Right ventricle myocardium superior (tissue), 1 donor: ENCODE data around the gene LTBP1. TPM values are rescaled to one million over a fixed set of nuclear protein-coding genes. Genes with fewer than 3 reads are reported as not detected.
"Not testable (repeated sequence)": the region's sequence is repeated elsewhere in the genome, so short reads cannot be mapped to it uniquely, and the experiment has no call there.

Experiments used
- ATAC-seq: fragments of 200-7000 bp; cut with Tn5 transposase; one replicate; pipeline ENCODE4 v1.9.1; 2020; ENCODE audit warnings: mild to moderate bottlenecking; ENCODE audit not compliant: poor library complexity
- DNase-seq: peaks from one replicate; pipeline ENCODE4 v3.0.0-alpha.2; 2020
- intact Hi-C: fragments of 100-400 bp; cut with DNase I; formaldehyde crosslinking; loops from one replicate; pipeline ENCODE4 v1.11.2; 2022
- total RNA-seq: library from RNA; stranded (reverse); fragmentation: NEBNext Ultra II Directional; extraction: Animal tissue kit (Norgen Biotek cat#: 25700); gene quantifications from one replicate; pipeline ENCODE4 v1.2.1, GENCODE V29; 2021
- donor health status: DM: no; HTN: yes; CAD: no; lungs with severe emphysema.

The LTBP1 gene
- total RNA-seq, 1 donor from 2014 or later, result 79.9 TPM

DNA sequence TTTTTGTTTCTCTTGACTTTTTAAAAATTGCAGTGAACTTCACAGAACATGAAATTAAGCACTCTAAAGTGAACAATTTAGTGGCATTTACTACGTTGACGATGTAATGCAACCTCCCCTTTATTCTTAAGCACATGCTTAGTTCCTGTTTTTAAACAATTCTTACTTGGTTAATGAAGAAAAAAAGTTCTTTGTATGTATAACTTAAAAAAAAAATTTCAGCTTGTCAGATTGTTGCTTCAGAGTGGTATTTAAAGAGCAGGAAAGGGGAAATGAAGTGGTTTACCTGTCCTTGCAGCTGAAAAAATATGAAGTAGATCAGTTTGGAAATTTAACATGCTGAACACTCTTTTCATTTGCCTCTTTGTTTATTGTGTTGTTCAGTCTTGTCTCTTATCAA lies 434.0 kb downstream of the LTBP1 start:
- no peak for DNase-seq
- intact Hi-C loops, result no loop called here
- no peak for ATAC-seq

DNA sequence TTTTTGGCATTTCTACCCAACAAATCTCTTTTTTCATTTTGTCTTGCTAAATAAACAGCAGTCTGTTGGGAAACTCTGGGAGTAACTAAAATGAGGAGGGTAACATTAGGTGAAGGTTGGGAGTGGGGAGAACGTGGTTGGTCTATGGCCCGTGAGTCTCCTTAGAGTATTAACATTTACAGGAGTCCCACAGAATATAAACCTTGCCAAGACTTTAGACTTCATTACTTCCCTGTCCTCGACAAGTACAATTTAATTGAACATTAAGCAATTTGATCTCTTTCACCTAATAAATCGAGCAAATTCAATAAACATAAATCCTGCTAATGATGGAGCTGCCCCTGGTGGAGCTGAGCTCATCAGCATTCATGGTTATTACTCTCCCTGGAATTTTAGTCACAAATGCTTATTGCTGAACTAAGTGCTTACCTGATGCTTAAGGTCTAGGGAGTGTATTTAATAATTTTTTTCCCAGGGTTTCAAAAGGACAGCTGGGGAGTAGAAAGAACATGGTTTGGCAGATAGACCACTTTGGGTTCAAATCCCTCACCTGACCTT lies 434.6 kb downstream of the LTBP1 start:
- DNase-seq (no peak), ATAC-seq (no peak)
- intact Hi-C loops, result no loop called here

DNA sequence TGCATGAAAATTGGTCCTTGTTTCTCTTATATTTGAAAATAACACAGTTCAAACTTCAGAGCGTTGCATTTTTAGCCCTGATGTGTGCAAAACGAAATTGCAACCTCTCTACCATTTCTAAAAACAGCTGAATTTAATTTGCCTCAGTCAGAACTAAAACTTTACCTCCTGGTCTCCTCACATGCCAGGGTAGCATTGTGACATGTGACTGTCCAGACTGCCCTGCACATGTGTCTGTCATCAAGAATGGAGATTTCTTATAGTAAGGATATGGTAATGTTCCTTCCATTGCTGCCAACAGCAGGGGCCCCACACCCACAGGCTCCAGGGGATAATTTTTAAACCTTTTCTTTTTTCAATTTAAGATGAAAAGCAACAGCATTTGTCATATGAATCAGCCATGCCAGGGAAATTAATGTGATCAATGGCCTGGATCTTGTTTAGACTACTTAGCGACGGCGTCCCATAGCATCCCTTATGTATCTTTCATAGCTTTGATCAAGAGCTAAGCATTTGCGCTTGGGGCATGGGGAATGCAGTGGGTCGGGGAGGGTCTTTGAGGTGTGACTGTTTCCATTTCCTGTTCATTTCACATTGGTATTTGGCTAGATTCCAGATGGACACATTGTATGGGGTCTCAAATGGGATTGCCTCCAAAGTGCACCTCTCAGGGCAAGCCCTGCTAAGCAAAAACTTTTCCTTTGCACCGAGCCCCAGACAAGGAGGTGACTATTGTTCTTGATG lies 437.3 kb downstream of the LTBP1 start:
- intact Hi-C loops, result no loop called here
- ATAC-seq, result no peak

DNA sequence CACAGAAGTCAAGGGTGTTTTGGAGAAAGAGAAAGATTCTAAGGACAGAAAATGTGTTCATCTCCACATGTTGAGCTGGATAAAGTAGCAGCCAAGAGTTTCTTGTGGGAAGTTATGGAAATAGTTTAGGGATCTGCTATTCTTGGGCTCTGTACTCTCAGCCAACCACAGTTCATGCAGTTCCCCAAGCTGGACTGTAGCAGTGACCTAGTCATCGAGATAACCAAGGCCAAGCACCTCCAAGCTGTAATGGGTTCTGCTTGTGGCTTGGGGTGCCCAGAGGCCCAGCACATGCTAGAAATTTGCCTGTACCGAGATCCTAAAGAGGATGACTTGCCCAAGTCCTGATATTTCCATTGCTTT lies 437.8 kb downstream of the LTBP1 start:
- DNase-seq (no peak), ATAC-seq (no peak)
- intact Hi-C loops, result no loop called here

More for the DNA sequence above, 437.3 kb downstream of the LTBP1 start:
- DNase-seq, result no peak

DNA sequence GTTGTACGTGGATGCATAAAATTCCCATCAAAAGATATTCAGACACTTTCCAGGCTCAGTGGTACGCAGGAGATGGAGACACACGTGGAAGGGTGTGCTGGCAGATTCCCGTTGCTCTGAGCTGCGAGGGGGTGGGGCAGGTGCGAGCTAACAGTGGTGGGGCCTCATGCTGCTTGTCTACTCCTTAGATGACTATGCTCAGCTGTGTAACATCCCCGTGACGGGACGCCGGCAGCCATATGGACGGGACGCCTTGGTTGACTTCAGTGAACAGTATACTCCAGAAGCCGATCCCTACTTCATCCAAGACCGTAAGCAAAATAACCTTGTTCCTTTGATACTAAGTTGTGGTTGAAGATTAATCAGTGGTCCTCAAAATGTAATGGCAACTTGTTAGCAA lies 442.2 kb downstream of the LTBP1 start:
- intact Hi-C loops, result no loop called here
- no peak for DNase-seq
- ATAC-seq, result no peak

DNA sequence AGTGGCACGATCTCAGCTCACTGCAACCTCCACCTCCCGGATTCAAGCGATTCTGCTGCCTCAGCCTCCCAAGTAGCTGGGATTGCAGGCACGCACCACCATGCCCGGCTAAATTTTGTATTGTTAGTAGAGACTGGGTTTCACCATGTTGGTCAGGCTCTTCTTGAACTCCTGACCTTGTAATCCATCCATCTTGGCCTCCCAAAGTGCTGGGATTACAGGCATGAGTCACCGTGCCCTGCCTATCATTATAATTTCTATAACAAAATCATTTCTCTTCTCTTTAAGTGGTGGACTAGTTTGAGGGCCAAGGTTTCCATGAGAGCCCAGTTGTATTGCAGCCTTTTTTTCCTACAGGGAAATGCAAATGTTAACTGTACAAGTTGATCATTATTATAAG lies 442.9 kb downstream of the LTBP1 start:
- DNase-seq, intact Hi-C loops, ATAC-seq: not testable (repeated sequence)

DNA sequence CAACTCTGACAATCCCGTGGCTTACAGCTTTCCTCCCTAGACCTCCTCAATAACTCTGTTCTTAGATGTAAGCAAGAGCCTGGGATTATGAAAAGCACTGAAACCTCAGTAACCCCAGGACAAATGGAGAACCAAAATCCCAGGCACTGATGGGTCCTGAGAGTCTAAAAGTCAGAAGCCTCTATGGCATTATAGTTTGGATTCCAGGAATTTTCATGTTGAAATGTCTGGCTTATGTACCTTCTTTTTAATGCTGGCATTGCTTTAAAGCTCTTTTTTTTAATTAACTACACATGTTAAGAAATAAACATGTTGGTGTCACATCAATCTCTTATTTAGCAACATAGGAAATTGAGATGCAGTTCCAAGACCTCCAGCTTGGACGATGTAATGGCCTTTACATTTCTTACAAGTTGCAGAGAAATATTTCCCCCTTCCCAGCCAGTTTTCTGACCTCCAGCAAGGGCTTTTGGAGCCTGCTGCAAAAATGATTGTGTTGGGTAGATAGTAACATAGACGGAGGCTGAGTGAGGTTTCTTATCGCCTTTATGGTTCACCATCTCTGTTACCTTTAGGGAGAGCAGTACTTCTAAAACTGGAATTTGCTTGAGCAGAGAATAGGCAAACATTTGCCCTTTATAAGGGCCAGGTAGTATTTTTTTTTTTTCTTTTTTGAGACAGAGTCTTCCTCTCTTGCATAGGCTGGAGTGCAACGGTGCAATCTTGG lies 444.9 kb downstream of the LTBP1 start:
- intact Hi-C loops, result no loop called here

DNA sequence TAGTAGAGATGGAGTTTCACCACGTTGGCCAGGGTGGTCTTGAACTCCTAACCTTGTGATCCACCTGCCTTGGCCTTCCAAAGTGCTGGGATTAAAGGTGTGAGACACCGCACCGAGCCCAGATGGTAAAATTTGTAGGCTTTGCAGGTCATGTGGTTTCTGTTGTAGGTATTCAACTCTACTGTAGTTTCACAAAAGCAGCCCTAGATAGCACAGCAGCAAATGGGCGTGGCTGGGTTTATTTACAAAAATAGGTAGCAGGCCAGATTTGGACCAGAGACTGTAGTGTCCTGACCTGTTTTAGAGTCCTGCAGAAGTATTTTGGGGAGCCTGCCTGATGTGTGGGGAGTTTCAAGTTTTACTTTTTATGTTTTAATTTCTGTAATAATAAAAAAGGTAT lies 445.6 kb downstream of the LTBP1 start:
- ATAC-seq, result no peak
- no peak for DNase-seq
- intact Hi-C loops, result no loop called here

More for the DNA sequence above, 444.9 kb downstream of the LTBP1 start:
- DNase-seq, result no peak
- peak; percentile 45 for ATAC-seq

DNA sequence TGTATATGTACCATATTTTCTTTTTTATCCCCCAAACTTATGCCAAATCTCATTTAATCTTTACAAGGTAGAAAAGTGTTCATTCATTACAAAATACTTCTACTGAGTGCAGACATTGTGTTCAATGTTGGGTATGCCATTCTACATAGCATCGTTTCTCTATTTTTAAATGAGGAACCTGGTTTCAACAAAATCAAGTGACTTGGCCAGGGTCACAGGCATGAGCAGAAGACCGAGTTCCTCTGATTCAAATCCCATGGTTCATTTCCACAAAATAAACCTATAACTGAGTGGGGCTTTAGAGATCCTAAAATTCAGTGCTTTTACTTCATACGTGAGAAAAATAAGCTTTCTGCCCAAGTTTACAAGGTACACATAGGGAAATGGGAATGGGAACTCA lies 448.3 kb downstream of the LTBP1 start:
- no peak for ATAC-seq
- intact Hi-C loops, result no loop called here

DNA sequence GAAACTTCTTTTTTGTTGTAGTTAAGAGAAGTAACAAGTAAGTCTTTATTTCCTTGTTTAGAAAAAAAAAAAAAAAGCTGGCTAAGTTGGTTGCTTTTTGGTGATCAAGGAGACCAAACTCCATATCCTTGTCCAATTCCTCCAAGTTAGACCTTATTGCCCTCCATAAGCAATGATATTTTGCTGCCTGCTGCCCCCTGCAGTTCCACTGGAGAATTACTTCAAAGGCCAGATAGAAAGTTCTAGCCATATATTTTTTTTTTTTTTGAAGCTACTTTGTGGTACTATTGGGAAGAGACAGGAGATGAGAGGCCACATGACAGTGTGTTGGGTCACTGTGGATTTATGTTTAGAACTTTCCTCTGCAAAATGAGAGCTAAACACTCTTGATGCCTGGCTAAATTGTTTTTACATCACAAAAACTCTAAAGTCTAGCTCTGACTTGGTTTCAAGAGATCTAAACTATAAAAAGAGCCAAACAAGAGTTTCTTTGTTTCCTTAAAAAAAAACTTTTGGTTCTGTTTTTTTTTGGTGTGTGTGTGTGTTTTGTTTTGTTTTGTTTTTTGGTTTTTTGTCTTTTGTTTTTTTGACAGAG lies 449.0 kb downstream of the LTBP1 start:
- intact Hi-C loops, result no loop called here
- DNase-seq (peak; percentile 39), ATAC-seq (peak; percentile 19)

More for the DNA sequence above, 448.3 kb downstream of the LTBP1 start:
- DNase-seq, result no peak

DNA sequence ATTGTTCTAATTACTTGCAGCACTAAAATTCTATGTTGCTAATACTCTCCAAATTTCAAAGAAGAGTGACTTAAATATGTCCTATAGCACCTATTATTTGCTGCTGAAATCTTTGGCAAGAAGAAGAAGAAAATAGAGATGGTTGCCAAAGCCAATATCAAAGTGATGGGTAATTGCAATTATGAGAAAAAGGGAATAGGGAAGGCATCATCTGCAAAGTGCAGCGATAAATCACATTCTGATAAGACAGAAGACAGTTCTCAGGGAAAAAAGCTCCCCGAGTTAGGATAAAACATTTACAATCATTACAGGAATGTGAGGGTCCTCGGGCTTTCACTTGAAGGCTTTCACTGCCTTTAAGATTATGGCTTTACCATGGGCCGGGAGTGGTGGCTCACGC lies 457.6 kb downstream of the LTBP1 start:
- intact Hi-C loops, result no loop called here
- ATAC-seq, result no peak
- DNase-seq, result no peak

DNA sequence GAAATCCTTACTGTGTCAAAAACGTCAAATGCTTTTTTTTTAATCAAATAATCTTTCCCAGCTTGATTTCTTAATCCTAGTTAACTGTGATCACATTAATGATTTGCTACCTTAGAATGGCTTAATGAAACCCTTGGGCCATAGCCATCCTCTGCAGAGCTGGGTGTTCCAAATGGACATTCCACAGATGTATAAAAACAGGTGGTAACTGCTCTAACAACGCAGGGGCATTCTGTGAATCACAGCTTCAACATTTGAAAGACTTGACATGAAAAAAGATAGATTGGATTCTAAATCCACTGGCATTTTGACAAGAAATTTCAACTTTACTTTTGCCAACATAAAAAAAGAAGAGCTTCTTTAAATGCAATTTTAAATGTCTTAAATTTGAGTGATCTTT lies 459.9 kb downstream of the LTBP1 start:
- ATAC-seq, result no peak

DNA sequence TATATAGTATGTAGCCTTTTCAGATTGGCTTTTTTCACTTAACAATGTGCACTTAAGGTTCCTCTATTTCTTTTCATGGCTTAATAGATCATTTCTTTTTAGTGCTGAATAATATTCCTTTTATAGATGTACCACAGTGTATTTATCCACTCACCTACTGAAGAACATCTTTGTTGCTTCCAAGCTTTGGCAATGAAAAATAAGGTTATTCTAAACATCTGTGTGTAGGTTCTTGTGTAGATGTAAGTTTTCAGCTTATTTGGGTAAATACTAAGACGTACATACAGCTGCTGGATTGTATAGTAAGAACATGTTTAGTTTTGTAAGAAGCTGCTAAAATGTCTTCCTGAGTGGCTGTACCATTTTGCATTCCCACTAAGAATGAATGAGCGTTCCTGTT lies 461.4 kb downstream of the LTBP1 start:
- intact Hi-C loops, result no loop called here
- no peak for ATAC-seq
- no peak for DNase-seq

More for the DNA sequence above, 459.9 kb downstream of the LTBP1 start:
- intact Hi-C loops, result no loop called here
- no peak for DNase-seq

DNA sequence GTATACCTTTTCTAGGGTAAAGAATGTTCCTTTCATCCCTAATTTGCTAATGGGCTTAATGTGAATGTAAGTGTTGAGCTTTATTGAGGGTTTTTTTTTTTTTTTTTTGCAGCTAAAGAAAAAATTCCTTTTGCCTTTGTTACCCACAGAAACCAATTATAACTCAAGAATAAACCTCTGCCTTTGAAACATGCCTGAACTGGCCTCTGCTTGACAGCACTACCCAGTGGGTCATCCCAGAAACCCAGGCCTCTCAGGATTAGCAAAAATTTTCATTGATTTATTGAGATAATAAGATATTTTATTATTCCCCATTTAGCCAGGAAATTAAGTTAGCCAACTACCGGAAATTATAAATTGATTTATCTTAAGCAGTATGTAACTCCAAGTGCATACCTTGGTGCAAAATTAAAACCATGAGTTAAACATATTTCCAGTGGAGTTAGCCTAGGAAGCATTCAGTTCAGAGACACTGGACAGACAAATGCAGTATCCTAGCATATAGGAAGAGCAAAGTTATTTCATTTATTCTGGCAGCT lies 462.7 kb downstream of the LTBP1 start:
- DNase-seq, result no peak
- no peak for ATAC-seq
- intact Hi-C loops, result no loop called here

DNA sequence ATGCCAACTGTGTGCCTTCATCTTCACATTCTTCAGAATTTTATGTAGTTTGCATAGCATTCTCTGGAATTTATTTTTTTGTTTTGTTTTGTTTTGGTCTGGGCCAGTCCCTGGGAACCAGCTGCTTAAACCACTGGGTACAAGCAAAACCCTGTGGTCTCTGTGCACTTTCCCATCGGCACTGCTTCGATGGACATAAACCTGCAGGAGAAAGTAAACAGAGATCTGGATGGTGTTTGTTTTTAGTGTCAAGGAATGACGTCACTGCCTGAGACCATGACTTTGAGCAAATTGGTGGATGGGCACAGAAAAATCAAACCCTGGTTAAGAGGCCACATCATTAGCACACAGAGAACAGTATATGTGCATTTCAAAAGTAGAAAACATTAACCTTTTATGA lies 465.0 kb downstream of the LTBP1 start:
- no peak for DNase-seq
- no peak for ATAC-seq
- intact Hi-C loops, result loop anchor here (5.0 kb wide), 1 partner anchor 171 kb away; no protein-coding TSS in a partner anchor

DNA sequence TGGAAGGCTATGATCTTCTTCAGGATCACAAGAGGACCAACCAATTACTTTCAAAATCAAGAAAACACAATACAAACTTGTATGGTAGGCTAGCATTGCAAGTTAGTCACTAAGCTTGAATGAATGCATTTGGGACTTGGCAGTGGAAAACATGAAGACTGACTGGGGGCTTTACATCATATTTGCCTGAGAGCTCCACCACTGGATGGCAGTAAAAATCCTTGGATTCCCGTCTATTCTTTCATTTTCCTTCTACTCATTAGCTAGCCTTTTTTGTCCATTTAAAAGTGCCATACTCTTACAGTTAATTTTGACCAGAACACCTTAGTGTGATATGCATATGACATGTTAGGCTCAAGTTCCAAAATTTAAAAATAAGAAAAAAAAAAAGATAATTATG lies 466.2 kb downstream of the LTBP1 start:
- intact Hi-C loops, result loop anchor here (5.0 kb wide), 1 partner anchor 169 kb away; no protein-coding TSS in a partner anchor
- DNase-seq (no peak), ATAC-seq (peak; percentile 73)

DNA sequence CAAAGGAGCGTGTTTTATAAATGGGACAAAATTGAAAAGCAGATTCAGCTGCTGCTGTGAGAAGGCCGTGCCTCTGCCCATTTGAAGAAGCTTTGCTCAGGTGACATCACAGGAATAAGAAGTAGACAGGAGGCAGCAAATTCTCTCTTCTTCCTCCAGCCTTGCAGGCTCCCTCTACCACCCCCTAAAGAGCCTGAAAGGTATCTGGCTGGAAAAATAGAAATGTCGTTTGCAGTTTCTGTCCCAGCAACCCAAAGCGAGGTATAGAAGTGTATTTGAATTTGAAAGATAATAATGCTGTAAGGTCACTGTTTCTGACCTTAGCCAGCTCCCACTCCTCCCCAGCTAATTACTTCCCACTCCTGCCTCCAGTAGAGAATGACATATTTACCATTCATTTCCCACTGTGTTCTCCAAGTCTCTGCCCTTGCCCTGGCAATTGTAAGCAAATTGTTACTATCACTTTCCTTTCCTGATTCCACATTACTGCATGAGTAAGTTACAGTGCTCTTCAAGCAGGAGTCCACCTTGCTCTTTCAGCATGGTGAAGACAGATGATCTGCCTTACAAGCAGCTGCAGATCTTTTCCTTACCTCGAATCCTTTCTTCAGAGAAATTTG lies 472.9 kb downstream of the LTBP1 start:
- ATAC-seq (no peak), DNase-seq (no peak)
- intact Hi-C loops, result no loop called here

DNA sequence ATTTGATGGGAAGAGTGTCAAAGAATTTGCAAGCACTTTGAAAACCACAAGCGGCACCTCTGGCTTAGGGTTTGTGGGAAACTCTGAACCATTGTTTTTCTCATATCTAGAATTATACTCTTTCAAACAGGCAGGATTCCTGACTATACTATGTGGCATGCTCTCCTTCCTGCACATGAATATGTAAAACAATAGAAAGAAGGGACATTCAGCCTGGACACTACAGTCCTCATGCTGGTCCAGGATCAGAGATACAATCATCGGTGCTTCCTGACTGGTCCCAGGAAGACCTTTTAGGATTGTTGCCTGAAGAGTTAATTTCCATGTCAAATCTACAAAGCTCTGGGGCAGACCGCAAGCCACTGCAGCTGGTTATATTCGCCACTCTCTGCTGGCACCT lies 474.0 kb downstream of the LTBP1 start:
- intact Hi-C loops, result no loop called here
- DNase-seq (no peak), ATAC-seq (no peak)

DNA sequence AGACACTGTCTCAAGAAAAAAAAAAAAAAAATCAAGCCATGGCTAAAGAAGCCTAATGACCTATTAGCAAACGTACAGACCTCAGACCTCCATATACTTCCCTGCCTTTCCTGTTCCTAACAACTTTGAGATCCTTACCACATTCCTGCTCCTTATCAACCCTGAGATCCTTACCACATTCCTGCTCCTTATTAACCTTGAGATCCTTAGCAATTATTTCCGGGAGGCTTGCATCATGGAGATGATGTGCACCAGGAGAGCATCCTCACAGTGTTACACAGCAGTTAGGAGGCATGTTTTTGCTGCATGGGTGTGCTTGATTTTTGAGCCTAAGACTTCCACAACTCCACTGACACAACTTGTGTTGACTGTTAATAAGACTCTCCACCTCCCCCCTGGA lies 475.1 kb downstream of the LTBP1 start:
- intact Hi-C loops, result no loop called here
- no peak for ATAC-seq
- DNase-seq, result no peak
